Stomach smooth muscle (tissue), 2 donors: ENCODE measurements around the gene SAE1.
"Not testable (repeated sequence)": the region's sequence is repeated elsewhere in the genome, so short reads cannot be mapped to it uniquely, and the experiment has no call there.

Experiments used
- H3K27ac ChIP-seq: one replicate; pipeline ENCODE4 v1.7.0; 2013; ENCODE audit warnings: mild to moderate bottlenecking, low read length, inconsistent platforms
- H3K27me3 ChIP-seq, 2 donors: one replicate each; pipeline ENCODE4 v1.7.0; 2013; ENCODE audit warnings: low read length in 2 of 2; ENCODE audit not compliant: insufficient read depth in 2 of 2, control insufficient read depth in 1 of 2
- H3K36me3 ChIP-seq, 2 donors: one replicate each; pipeline ENCODE4 v1.7.0; 2013; ENCODE audit warnings: low read length in 2 of 2; ENCODE audit not compliant: control insufficient read depth in 2 of 2, insufficient read depth in 2 of 2
- H3K4me1 ChIP-seq: one replicate; pipeline ENCODE4 v1.7.0; 2013; ENCODE audit warnings: low read length; ENCODE audit not compliant: control insufficient read depth, insufficient read depth
- H3K4me3 ChIP-seq, 2 donors: one replicate each; pipeline ENCODE4 v1.7.0; 2013; ENCODE audit warnings: low read length in 2 of 2
- H3K9ac ChIP-seq, 2 donors: one replicate each; pipeline ENCODE4 v1.7.0; 2013; ENCODE audit warnings: low read length in 2 of 2, mild to moderate bottlenecking in 1 of 2
- H3K9me3 ChIP-seq, 2 donors: one replicate each; pipeline ENCODE4 v1.7.0; 2013; ENCODE audit warnings: low read length in 2 of 2; ENCODE audit not compliant: control insufficient read depth in 2 of 2
- donor health status: healthy.
- donor health status: Pancreatic carcinoma.

The SAE1 gene

GRCh38 chr19:47132194-47132852 lies 1.7 kb downstream of the SAE1 start:
- Histone ChIP-seq H3K4me1 (peaks cover 16% of the 10 kb centered on the region), H3K27me3 (no peaks in the 10 kb centered on the region), H3K4me3 (peak overlapping the region; percentile 12 to 95), H3K36me3 (no peaks in the 10 kb centered on the region), H3K27ac (no peak overlapping the region), H3K9ac (no peak overlapping the region), H3K9me3 (no peaks in the 10 kb centered on the region)

- Histone ChIP-seq H3K27me3 (no peaks in the 10 kb centered on the region), H3K9ac (no peak overlapping the region), H3K4me3 (peak overlapping the region in 1 of 2 donors; percentile 12), H3K36me3 (no peaks in the 10 kb centered on the region), H3K4me1 (peaks cover 16% of the 10 kb centered on the region), H3K27ac (no peak overlapping the region), H3K9me3 (no peaks in the 10 kb centered on the region)
Measured at GRCh38 chr19:47133021-47133471, 2.4 kb downstream of the SAE1 start.

- Histone ChIP-seq H3K4me1 (peaks cover 16% of the 10 kb centered on the region), H3K9ac (peak overlapping the region in 1 of 2 donors; percentile 45), H3K4me3 (no peak overlapping the region), H3K9me3 (no peaks in the 10 kb centered on the region), H3K36me3 (no peaks in the 10 kb centered on the region), H3K27me3 (no peaks in the 10 kb centered on the region), H3K27ac (no peak overlapping the region)
Measured at GRCh38 chr19:47134545-47134944, 3.9 kb downstream of the SAE1 start.

GRCh38 chr19:47135156-47135555 lies 4.5 kb downstream of the SAE1 start:
- Histone ChIP-seq H3K4me1 (peaks cover 16% of the 10 kb centered on the region), H3K27ac (no peak overlapping the region), H3K4me3 (no peak overlapping the region), H3K9ac (no peak overlapping the region), H3K9me3 (no peaks in the 10 kb centered on the region), H3K36me3 (no peaks in the 10 kb centered on the region), H3K27me3 (no peaks in the 10 kb centered on the region)

GRCh38 chr19:47141252-47141651 lies 10.6 kb downstream of the SAE1 start:
- not testable (repeated sequence) for H3K9ac ChIP-seq, H3K9me3 ChIP-seq, H3K4me3 ChIP-seq, H3K27me3 ChIP-seq
- Histone ChIP-seq H3K4me1 (peaks cover 29% of the 10 kb centered on the region), H3K36me3 (peaks cover 9 to 18% of the 10 kb centered on the region in 2 donors), H3K27ac (peak overlapping the region; percentile 37)

GRCh38 chr19:47141695-47142094 lies 11.1 kb downstream of the SAE1 start:
- H3K4me1 ChIP-seq = peaks cover 29% of the 10 kb centered on the region
- H3K4me3 ChIP-seq = no peak overlapping the region
- no peak overlapping the region for H3K27ac ChIP-seq

GRCh38 chr19:47142779-47143178 lies 12.1 kb downstream of the SAE1 start:
- peak overlapping the region; percentile 76 for H3K27ac ChIP-seq
- H3K4me3 ChIP-seq = no peak overlapping the region
- H3K36me3 ChIP-seq = peaks cover 9 to 23% of the 10 kb centered on the region in 2 donors
- no peaks in the 10 kb centered on the region for H3K27me3 ChIP-seq
- H3K4me1 ChIP-seq = peaks cover 29% of the 10 kb centered on the region
- no peaks in the 10 kb centered on the region for H3K9me3 ChIP-seq
- H3K9ac ChIP-seq = no peak overlapping the region

More at GRCh38 chr19:47141695-47142094, 11.1 kb downstream of the SAE1 start:
- Histone ChIP-seq H3K27me3 (no peaks in the 10 kb centered on the region), H3K36me3 (peaks cover 9 to 21% of the 10 kb centered on the region in 2 donors), H3K9me3 (no peaks in the 10 kb centered on the region), H3K9ac (no peak overlapping the region)

- Histone ChIP-seq H3K4me1 (peaks cover 29% of the 10 kb centered on the region), H3K36me3 (peaks cover 13 to 23% of the 10 kb centered on the region in 2 donors), H3K9ac (peak overlapping the region; percentile 6 to 21), H3K27ac (peak overlapping the region; percentile 76), H3K4me3 (peak overlapping the region in 1 of 2 donors; percentile 40), H3K27me3 (no peaks in the 10 kb centered on the region), H3K9me3 (no peaks in the 10 kb centered on the region)
Measured at GRCh38 chr19:47143322-47144073, 12.9 kb downstream of the SAE1 start.

GRCh38 chr19:47144630-47145029 lies 14.0 kb downstream of the SAE1 start:
- Histone ChIP-seq H3K4me3 (no peak overlapping the region), H3K36me3 (peaks cover 13 to 23% of the 10 kb centered on the region in 2 donors), H3K9ac (no peak overlapping the region), H3K4me1 (peaks cover 31% of the 10 kb centered on the region), H3K27ac (no peak overlapping the region), H3K27me3 (no peaks in the 10 kb centered on the region), H3K9me3 (no peaks in the 10 kb centered on the region)

GRCh38 chr19:47145639-47146486 lies 15.2 kb downstream of the SAE1 start:
- Histone ChIP-seq H3K4me3 (no peak overlapping the region), H3K27me3 (no peaks in the 10 kb centered on the region), H3K9ac (no peak overlapping the region), H3K36me3 (peaks cover 13 to 25% of the 10 kb centered on the region in 2 donors), H3K9me3 (no peaks in the 10 kb centered on the region), H3K4me1 (peaks cover 30% of the 10 kb centered on the region), H3K27ac (no peak overlapping the region)
